Measurements from ENCODE around the gene GOLGA8O. TPM values are rescaled to one million over a fixed set of nuclear protein-coding genes. Genes with fewer than 3 reads are reported as not detected.
"Not testable (repeated sequence)": the region's sequence is repeated elsewhere in the genome, so short reads cannot be mapped to it uniquely, and the experiment has no call there.

The GOLGA8O gene, protein sequence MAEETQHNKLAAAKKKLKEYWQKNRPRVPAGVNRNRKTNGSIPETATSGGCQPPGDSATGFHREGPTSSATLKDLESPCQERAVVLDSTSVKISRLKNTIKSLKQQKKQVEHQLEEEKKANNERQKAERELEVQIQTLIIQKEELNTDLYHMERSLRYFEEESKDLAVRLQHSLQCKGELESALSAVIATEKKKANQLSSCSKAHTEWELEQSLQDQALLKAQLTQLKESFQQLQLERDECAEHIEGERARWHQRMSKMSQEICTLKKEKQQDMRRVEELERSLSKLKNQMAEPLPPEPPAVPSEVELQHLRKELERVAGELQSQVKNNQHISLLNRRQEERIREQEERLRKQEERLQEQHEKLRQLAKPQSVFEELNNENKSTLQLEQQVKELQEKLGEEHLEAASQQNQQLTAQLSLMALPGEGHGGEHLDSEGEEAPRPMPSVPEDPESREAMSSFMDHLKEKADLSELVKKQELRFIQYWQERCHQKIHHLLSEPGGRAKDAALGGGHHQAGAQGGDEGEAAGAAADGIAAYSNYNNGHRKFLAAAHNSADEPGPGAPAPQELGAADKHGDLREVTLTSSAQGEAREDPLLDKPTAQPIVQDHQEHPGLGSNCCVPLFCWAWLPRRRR
- total RNA-seq (2014; rRNA removed; shearing (Covaris generic)): not detected in 2 replicates
- polyA plus RNA-seq (2015; cell fraction: cytosol; rRNA removed): 0.05 TPM in 1 of 2 replicates, not detected in the other
- 0.35 TPM in 1 of 2 replicates, not detected in the other for polyA plus RNA-seq (2015; cell fraction: nucleus; rRNA removed)

DNA sequence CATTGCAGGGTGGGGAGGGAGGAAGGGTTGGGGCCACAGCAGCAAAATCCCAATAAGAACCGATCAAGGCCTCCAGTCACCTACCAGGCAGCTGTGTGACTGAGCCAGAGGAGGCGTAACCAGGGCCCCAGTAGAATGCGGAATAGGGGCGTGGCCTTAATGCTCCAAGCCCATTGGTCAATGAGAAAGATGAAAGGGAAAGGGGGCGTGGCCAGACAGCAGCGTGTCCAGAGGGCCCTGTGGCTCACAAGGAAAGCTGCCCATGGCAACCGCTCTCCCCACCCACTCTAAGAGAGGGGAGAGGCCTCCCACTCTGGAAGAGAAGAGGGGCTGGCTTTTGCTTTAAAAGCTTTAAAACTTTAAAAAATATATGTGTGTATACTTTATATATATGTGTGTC is at the start of gene GOLGA8O:
TSS of gene GOLGA8O (minus strand) at position 101 of the 400 bp plus-strand sequence. CDS start at position 3, 98 bp downstream.
- in situ Hi-C loops (cut with HindIII; ENCODE audit: low pct_unique_long_range_greater_than_20kb, low sequenced_read_pairs); DNase-seq (ENCODE audit: low read depth, low spot score): not testable (repeated sequence)

DNA sequence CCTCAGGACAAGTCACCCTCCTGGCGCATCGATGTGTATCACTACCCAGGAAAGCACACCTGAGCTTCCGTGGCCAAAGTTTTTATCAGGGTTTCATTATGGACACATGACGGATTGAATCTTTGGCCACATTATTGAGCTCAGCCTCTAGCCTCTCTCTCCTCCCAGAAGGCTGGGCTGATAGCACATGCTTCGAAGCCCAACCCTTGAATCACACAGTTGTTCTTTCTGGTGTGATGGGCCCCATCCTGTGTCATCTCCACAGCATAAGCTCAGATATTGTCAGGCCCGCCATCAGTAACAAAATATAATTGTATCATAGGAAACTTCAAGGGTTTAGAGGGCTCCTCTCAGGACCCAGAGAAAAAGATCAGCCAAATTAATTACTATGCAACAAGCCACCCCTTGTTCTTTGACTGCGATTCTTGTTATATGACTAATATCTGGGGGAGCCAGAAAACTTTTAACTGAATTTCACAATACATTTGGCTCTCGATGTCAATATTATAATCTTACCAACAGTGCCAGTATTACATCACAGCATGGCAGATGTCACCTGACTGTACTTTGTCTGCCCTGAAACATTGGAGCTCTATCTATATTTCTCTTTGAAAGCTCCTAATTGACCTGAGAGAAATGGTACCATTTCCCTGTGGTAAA is 48.8 kb upstream of the GOLGA8O start:
- DNase-seq (ENCODE audit: low read depth, low spot score); in situ Hi-C loops (cut with HindIII; ENCODE audit: low pct_unique_long_range_greater_than_20kb, low sequenced_read_pairs): not testable (repeated sequence)

DNA sequence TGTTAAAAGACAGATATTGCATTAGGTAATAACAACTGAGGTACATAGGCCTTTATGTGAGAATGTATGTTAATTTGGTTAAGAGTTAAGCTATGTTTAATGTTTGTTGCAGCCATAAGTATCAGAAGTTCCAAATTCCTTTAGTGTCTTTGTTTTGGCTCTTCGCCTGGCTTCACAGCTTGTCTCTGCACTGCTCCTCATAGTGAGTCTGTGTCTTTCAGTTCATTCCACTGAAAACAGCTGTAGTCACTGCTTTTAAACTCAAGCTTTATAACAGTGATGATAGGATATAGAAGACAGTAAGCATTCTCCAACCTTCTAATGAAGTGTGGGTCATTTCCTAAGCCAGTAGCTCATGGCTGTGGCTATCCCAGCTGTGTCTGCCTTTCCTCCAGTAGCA is 47.5 kb upstream of the GOLGA8O start:
- in situ Hi-C loops (cut with HindIII; ENCODE audit: low pct_unique_long_range_greater_than_20kb, low sequenced_read_pairs): not testable (repeated sequence)

DNA sequence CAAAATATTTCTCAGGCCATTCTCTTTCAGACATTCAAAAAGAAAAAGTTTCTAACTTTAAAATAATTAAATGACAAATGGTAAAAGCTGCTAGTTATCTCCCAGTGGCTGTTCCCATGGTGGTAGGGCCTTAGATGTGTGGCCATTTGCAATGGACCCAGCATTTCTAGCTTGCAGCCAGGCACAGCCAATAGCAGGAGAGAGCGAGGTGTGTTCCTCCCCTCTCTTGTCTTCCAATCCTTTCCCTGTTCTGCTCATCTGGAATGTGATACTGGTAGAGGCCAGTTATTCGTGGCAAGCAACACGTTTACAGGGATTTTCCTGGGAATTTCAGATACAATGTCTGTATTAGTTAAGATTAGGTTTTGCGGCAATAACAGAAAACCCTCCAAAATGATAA is 37.3 kb upstream of the GOLGA8O start:
- in situ Hi-C loops (cut with HindIII; ENCODE audit: low pct_unique_long_range_greater_than_20kb, low sequenced_read_pairs); DNase-seq (ENCODE audit: low read depth, low spot score): not testable (repeated sequence)

More for the DNA sequence above, 47.5 kb upstream of the GOLGA8O start:
- DNase-seq (ENCODE audit: low read depth, low spot score): not testable (repeated sequence)

DNA sequence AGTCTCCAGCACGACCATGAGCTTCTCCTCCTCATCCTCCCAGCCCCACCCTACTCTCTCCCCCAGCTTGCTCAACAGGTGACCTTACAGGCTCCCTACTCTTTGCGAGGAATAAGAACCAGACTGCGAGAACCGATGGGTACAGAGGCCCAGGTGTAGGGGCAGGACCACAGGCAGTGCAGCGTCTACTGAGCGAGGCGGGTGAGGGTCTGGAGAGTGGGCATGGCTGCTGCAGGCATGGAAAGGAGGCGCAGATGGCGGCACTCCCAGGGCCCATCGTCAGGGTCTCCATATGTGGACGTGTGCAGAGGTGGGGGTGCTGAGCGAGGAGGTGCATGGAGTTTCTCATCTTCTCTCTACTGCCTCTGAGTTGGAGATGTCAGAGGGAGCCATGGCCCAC is 31.0 kb upstream of the GOLGA8O start:
- DNase-seq (ENCODE audit: low read depth, low spot score); in situ Hi-C loops (cut with HindIII; ENCODE audit: low pct_unique_long_range_greater_than_20kb, low sequenced_read_pairs): not testable (repeated sequence)

DNA sequence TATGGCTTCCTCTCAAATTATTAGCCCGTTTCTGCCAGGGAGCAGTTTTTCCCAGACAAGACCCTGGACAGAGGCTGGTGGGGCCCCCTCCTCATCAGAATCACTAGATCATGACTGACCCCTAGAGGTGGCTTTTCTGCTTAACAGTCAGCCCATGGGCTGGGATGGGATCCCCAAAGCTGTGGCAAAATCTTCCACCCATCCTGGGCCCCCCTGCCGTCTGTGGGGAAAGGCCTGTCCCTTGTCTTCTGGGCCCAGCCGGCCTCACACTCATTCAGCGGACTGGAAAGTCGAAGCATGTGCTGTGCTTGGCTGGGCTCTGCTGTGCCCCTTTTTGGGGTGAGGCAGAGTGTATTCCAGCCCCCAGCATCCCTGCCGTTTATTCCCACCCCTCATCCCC is 27.9 kb upstream of the GOLGA8O start:
- in situ Hi-C loops (cut with HindIII; ENCODE audit: low pct_unique_long_range_greater_than_20kb, low sequenced_read_pairs); DNase-seq (ENCODE audit: low read depth, low spot score): not testable (repeated sequence)

DNA sequence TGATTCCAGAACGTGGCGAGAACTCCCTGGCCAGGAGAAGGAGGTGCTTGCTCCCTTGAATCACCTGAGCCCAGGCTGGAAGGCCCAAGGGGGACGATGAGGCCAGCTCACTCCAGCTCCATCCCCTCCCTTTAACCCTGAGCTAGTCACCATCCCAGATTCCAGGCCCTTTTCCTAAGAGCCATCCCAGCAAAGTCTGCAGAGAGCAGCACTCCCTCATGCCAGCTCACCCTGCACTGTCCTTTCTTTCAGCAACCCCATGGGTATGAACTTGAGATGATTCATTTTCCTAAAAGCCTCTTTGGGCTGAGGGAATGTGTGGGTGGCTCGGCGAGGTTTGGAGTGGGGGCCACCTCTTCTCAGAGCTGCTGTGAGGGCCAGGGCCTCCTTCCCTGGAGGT is 26.2 kb upstream of the GOLGA8O start:
- in situ Hi-C loops (cut with HindIII; ENCODE audit: low pct_unique_long_range_greater_than_20kb, low sequenced_read_pairs); DNase-seq (ENCODE audit: low read depth, low spot score): not testable (repeated sequence)

DNA sequence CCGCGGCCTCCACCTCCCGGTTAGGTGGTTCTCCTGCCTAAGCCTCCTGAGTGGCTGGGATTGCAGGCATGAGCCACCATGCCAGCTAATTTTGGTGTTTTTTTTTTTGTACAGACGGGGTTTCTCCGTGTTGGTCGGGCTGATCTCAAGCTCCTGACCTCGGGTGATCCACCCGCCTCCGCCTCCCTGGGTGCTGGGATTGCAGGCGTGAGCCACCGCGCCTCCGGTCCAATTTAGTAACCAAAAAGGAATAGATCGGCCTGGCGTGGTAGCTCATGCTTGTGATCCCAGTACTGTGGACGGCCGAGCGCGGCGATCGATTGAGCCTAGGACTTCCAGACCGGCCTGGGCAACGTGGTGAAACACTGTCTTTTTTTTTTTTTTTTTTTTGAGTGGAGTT is 12.6 kb upstream of the GOLGA8O start:
- DNase-seq (ENCODE audit: low read depth, low spot score); in situ Hi-C loops (cut with HindIII; ENCODE audit: low pct_unique_long_range_greater_than_20kb, low sequenced_read_pairs): not testable (repeated sequence)

DNA sequence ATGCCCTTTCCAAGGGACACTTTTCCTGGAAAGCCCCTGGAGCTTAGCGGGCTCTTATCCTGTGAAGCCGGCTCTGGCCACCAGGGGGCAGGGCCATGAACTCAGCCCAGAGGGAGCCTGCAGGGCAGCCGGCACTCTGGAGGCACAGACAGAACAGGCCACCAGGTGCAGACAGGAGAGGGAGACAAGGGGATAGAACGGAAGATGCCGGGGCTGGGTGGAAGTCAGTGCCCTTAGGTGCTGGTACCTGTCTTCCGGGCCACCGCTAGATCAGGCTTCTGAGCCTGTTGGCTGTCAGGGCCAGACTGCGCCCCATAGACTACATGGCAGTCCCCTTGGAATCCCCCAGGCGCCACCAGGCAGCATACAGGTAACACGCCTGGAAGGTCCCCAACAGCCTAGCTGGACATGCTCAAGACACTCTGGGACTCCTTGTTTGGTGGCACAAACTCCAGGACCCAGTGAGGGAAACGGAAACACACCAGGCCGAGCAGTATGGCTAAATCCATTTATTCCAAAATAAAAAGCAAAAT is 14.9 kb downstream of the GOLGA8O start:
- DNase-seq (ENCODE audit: low read depth, low spot score); in situ Hi-C loops (cut with HindIII; ENCODE audit: low pct_unique_long_range_greater_than_20kb, low sequenced_read_pairs): not testable (repeated sequence)

DNA sequence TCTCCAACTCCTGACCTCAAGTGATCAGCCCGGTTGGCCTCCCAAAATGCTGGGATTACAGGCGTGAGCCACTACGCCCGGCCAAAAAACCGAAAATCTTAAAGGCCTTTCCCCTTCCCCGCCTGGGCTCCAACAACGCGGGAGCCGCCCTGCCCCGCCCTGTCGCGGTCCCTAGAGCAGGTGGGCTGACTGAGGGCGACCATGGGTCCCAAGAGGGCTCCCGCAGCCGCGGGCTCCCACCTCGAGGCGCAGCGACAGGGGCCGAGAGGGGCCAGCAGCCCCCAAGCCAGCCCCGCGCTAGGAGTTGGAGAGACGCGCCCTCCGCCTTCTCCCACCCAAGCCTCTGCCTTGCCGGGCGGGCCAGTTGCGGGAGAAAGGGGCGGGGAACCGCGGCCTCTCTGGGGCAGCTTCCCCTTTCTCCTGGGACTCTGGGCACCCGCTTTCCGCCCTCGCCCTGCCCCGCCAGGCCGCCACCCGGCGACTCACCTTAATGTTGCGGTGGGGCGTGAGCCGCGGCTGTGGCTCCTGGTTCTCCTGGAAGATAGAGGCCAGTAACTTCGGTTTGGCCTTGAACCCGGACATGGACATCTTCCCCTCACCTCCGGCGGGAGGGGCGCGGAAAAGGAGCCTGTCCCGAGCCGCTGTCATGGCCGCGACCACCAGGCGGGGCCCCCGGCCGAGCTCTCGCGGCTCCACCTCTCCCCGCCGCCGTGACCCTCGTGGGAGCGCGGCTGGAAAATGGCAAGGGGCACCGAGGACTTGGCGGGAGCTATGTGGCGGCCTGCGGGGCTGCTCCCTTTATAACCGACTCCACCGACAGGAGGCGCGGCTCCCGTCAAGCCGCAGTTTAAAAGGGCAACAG is 21.1 kb downstream of the GOLGA8O start:
- in situ Hi-C loops (cut with HindIII; ENCODE audit: low pct_unique_long_range_greater_than_20kb, low sequenced_read_pairs); DNase-seq (ENCODE audit: low read depth, low spot score): not testable (repeated sequence)

DNA sequence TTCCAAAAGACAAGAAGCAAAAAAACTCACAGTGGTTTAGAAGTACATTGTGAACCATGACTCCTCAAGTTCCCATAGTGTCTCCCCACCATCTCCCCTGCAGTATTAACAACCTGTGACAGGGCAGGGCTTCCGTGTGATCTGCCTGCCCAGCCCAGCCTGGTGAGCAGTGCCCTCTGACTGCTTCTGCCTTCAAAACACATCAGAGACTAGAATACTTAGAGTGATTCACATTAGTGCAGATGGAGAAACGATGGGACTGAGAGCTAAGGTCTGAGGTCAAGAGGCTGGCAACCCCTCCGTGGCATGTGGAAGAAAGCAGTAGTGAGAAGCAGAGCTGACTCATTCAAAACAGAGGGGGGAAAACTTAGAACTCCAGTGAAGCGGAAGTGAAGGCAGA is 27.8 kb downstream of the GOLGA8O start:
- DNase-seq (ENCODE audit: low read depth, low spot score); in situ Hi-C loops (cut with HindIII; ENCODE audit: low pct_unique_long_range_greater_than_20kb, low sequenced_read_pairs): not testable (repeated sequence)

DNA sequence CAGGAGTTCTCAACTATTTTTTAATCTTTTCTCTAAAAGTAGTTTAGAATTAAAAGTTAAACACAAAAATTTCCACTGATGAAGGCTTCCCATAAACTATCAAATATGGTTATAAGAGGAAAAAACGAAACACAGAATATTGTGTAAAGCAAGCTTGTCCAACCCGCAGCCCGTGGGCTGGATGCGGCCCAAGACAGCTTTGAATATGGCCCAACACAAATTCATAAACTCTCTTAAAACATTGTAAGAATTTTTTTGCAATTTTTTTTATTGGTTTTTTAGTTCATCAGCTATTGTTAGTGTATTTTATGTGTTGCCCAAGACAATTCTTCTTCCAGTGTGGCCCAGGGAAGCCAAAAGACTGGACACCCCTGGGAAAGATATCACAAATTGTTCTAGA is 28.9 kb downstream of the GOLGA8O start:
- in situ Hi-C loops (cut with HindIII; ENCODE audit: low pct_unique_long_range_greater_than_20kb, low sequenced_read_pairs); DNase-seq (ENCODE audit: low read depth, low spot score): not testable (repeated sequence)

DNA sequence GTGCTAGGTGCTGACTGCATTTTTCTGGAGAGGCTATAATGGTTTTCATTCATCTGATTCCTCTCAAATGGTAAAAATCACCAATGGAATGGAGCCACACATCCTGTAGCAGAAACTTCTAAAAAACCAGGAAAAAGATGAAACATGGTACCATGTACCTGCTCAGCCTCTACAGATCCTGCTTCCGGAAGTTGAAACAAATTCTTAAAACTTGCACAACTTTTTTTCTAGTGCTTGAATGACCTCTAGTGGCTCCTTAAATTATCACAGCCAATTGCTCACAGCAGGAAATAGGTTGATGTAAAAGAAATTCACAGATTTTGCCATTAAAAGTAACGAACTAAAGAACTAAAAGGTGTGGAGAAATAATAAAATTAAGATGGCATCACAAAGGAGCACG is 47.5 kb downstream of the GOLGA8O start:
- DNase-seq (ENCODE audit: low read depth, low spot score); in situ Hi-C loops (cut with HindIII; ENCODE audit: low pct_unique_long_range_greater_than_20kb, low sequenced_read_pairs): not testable (repeated sequence)

DNA sequence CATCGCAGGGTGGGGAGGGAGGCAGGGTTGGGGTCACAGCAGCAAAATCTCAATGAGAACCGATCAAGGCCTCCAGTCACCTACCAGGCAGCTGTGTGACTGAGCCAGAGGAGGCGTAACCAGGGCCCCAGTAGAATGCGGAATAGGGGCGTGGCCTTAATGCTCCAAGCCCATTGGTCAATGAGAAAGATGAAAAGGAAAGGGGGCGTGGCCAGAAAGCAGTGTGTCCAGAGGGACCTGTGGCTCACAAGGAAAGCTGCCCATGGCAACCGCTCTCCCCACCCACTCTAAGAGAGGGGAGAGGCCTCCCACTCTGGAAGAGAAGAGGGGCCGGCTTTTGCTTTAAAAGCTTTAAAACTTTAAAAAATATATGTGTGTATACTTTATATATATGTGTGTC is 52.2 kb downstream of the GOLGA8O start, which contains the start of gene GOLGA8K:
TSS of gene GOLGA8K (minus strand) at position 101 of the 400 bp plus-strand sequence. CDS start at position 3, 98 bp downstream.
- DNase-seq (ENCODE audit: low read depth, low spot score); in situ Hi-C loops (cut with HindIII; ENCODE audit: low pct_unique_long_range_greater_than_20kb, low sequenced_read_pairs): not testable (repeated sequence)

DNA sequence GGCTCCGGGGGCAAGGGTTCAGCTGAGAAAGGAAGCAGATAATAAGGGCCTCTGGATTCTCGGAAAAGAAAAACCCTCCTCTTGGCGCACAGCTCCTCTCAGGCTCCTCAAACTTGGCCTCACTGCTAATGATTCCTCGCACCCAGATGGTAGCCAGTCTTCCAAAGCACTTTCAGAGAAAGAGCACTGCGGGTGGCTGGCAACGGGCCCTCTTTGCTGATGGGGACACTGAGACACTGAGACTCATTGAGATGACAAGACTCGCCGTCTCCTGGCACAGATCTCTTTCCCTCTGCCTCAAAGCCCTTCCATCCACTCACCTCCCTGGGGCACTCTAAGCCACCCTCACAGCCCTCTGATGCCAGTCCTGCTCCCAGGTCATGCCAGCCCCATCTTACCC is 58.9 kb downstream of the GOLGA8O start:
- DNase-seq (ENCODE audit: low read depth, low spot score); in situ Hi-C loops (cut with HindIII; ENCODE audit: low pct_unique_long_range_greater_than_20kb, low sequenced_read_pairs): not testable (repeated sequence)
